ENCODE measurements around the gene KRT83. TPM values are rescaled to one million over a fixed set of nuclear protein-coding genes. Genes with fewer than 3 reads are reported as not detected.

KRT83 gene
- total and polyA plus RNA-seq, 4 donors: not detected

GRCh38 chr12:52300796-52301691, 20.2 kb downstream of the KRT83 start:
- no peaks in the 10 kb centered on the region for H3K9me3 ChIP-seq (ENCODE audit: control insufficient read depth in 4 of 4, insufficient read depth in 3 of 4, low read length in 3 of 4)
- DNase-seq: no peak
- H3K9ac ChIP-seq (ENCODE audit: insufficient read depth in 1 of 2, low read length in 2 of 2): no peak overlapping the region
- no peak for TF ChIP-seq CTCF (IDR thresholded peaks at IDR 0.05; ENCODE audit: control extremely low read depth, extremely low read depth)
- WGBS, 2 donors: 63 to 66% methylated on average over 14 of the region's 14 CpGs
- no peak overlapping the region for H3K4me3 ChIP-seq
- no peak for ATAC-seq (ENCODE audit: insufficient read depth, low FRiP score)
- no peak overlapping the region for H3K27ac ChIP-seq (ENCODE audit: low read depth in 1 of 2, low read length in 1 of 2)
- peaks cover 0 to 13% (median 10%) of the 10 kb centered on the region in 3 donors for H3K27me3 ChIP-seq (ENCODE audit: control insufficient read depth in 3 of 3, insufficient read depth in 3 of 3, low read length in 2 of 3)
- H3K36me3 ChIP-seq (ENCODE audit: control insufficient read depth in 4 of 4, insufficient read depth in 4 of 4, low read length in 4 of 4): no peaks in the 10 kb centered on the region
- H3K4me1 ChIP-seq (ENCODE audit: control insufficient read depth in 5 of 5, insufficient read depth in 5 of 5, low read length in 5 of 5): no peaks in the 10 kb centered on the region

GRCh38 chr12:52298677-52299190, 22.5 kb downstream of the KRT83 start:
- Histone ChIP-seq H3K36me3 (ENCODE audit: control insufficient read depth in 4 of 4, insufficient read depth in 4 of 4, low read length in 4 of 4) (no peaks in the 10 kb centered on the region), H3K4me1 (ENCODE audit: control insufficient read depth in 5 of 5, insufficient read depth in 5 of 5, low read length in 5 of 5) (peaks cover 0 to 1% (median 0%) of the 10 kb centered on the region in 5 donors), H3K9ac (ENCODE audit: insufficient read depth in 1 of 2, low read length in 2 of 2) (no peak overlapping the region), H3K9me3 (ENCODE audit: control insufficient read depth in 4 of 4, insufficient read depth in 3 of 4, low read length in 3 of 4) (no peaks in the 10 kb centered on the region), H3K4me3 (no peak overlapping the region), H3K27me3 (ENCODE audit: control insufficient read depth in 3 of 3, insufficient read depth in 3 of 3, low read length in 2 of 3) (peaks cover 2 to 24% (median 10%) of the 10 kb centered on the region in 3 donors), H3K27ac (ENCODE audit: low read depth in 1 of 2, low read length in 1 of 2) (no peak overlapping the region)
- 64 to 76% methylated on average over 4 of the region's 4 CpGs for WGBS, 2 donors
- TF ChIP-seq CTCF (IDR thresholded peaks at IDR 0.05; ENCODE audit: control extremely low read depth, extremely low read depth): no peak
- ATAC-seq (ENCODE audit: insufficient read depth, low FRiP score) (no peak), DNase-seq (no peak)

- no peak overlapping the region for H3K27ac ChIP-seq (ENCODE audit: low read depth in 1 of 2, low read length in 1 of 2)
- no peaks in the 10 kb centered on the region for H3K36me3 ChIP-seq (ENCODE audit: control insufficient read depth in 4 of 4, insufficient read depth in 4 of 4, low read length in 4 of 4)
- TF ChIP-seq CTCF (IDR thresholded peaks at IDR 0.05; ENCODE audit: control extremely low read depth, extremely low read depth): no peak
- no peaks in the 10 kb centered on the region for H3K9me3 ChIP-seq (ENCODE audit: control insufficient read depth in 4 of 4, insufficient read depth in 3 of 4, low read length in 3 of 4)
- DNase-seq (no peak), ATAC-seq (ENCODE audit: insufficient read depth, low FRiP score) (no peak)
- peaks cover 6 to 42% (median 29%) of the 10 kb centered on the region in 3 donors for H3K27me3 ChIP-seq (ENCODE audit: control insufficient read depth in 3 of 3, insufficient read depth in 3 of 3, low read length in 2 of 3)
- no peak overlapping the region for H3K4me3 ChIP-seq
- H3K4me1 ChIP-seq (ENCODE audit: control insufficient read depth in 5 of 5, insufficient read depth in 5 of 5, low read length in 5 of 5): peaks cover 0 to 1% (median 0%) of the 10 kb centered on the region in 5 donors
- no peak overlapping the region for H3K9ac ChIP-seq (ENCODE audit: insufficient read depth in 1 of 2, low read length in 2 of 2)
- 86 to 91% methylated on average over 5 of the region's 5 CpGs for WGBS, 2 donors
Measured at GRCh38 chr12:52296572-52297215, 24.5 kb downstream of the KRT83 start.
